ENCODE measurements around the gene ERI2.

GRCh38 chr16:20763461-20764232 is 42.6 kb downstream of the ERI2 start, which contains the start of gene ACSM3:
- TF ChIP-seq EP300 (IDR thresholded peaks at IDR 0.05; ENCODE audit: borderline replicate concordance) (no peak), CREB1 (IDR thresholded peaks at IDR 0.05; ENCODE audit: low read depth) (no peak), REST (IDR thresholded peaks at IDR 0.05; ENCODE audit: low read depth) (no peak), ZBTB7A (IDR thresholded peaks at IDR 0.05; ENCODE audit: low read depth) (no peak), YY1 (IDR thresholded peaks at IDR 0.05; ENCODE audit: low read depth) (no peak), FOXM1 (IDR thresholded peaks at IDR 0.05; ENCODE audit: borderline replicate concordance, low read depth) (peak; percentile 19; the same call in 1 of the 2 replicates), NFIC (IDR thresholded peaks at IDR 0.05) (no peak), RAD21 (IDR thresholded peaks at IDR 0.05; ENCODE audit: low read depth) (no peak), CEBPB (IDR thresholded peaks at IDR 0.05) (no peak), EGR1 (IDR thresholded peaks at IDR 0.05) (no peak), MAX (IDR thresholded peaks at IDR 0.05) (peak; percentile 54), TAF1 (IDR thresholded peaks at IDR 0.05; ENCODE audit: low read depth) (no peak), USF1 (IDR thresholded peaks at IDR 0.05) (no peak)
